Measurements from ENCODE around the gene CELF4.

GRCh38 chr18:37502036-37502435 lies 63.6 kb downstream of the CELF4 start:
- TF ChIP-seq CTCF (conservative IDR thresholded peaks at IDR 0.05; ENCODE audit: low read depth, low read length) (no peak), POLR2A (IDR thresholded peaks at IDR 0.05; ENCODE audit: low read depth, low read length) (no peak), RCOR1 (IDR thresholded peaks at IDR 0.05; ENCODE audit: insufficient replicate concordance, low read length) (no peak), FOS (IDR thresholded peaks at IDR 0.05; ENCODE audit: low read depth, low read length) (no peak), RFX5 (IDR thresholded peaks at IDR 0.05; ENCODE audit: low read depth, low read length) (no peak), NFE2L2 (IDR thresholded peaks at IDR 0.05; ENCODE audit: low read depth, low read length) (no peak), MAFK (IDR thresholded peaks at IDR 0.05; ENCODE audit: low read depth, low read length) (no peak), CEBPB (IDR thresholded peaks at IDR 0.05; ENCODE audit: low read depth, low read length) (no peak), RAD21 (IDR thresholded peaks at IDR 0.05; ENCODE audit: low read length) (no peak), CHD1 (IDR thresholded peaks at IDR 0.05; ENCODE audit: low read depth, low read length) (no peak)
